GM23338 (cell line): Measurements from ENCODE around the gene PIK3C2A. TPM values are rescaled to one million over a fixed set of nuclear protein-coding genes. Genes with fewer than 3 reads are reported as not detected.

Source experiments
- ATAC-seq: fragments of 200-7000 bp; cut with Tn5 transposase; 3 replicates; pipeline ENCODE4 v1.9.1; 2020
- DNase-seq: peaks from one replicate; pipeline ENCODE4 v3.0.0-alpha.2; 2015; ENCODE audit warnings: low spot score
- H2AFZ ChIP-seq: fragments of 200-600 bp; sonication (generic); 2 replicates; pipeline ENCODE4 v1.8.0; 2016; ENCODE audit warnings: antibody characterized with exemption, mild to moderate bottlenecking, moderate library complexity
- H3F3A ChIP-seq: fragments of 200-600 bp; sonication (generic); replicated peaks from 2 replicates; pipeline ENCODE4 v1.8.0; 2017; ENCODE audit warnings: antibody characterized with exemption, mixed run types, low read depth
- H3K27ac ChIP-seq: fragments of 200-600 bp; sonication (generic); 2 replicates; pipeline ENCODE4 v1.6.1; 2016; ENCODE audit warnings: low read depth
- H3K27me3 ChIP-seq: fragments of 200-600 bp; sonication (generic); 2 replicates; pipeline ENCODE4 v1.8.0; 2016; ENCODE audit warnings: mild to moderate bottlenecking, mixed run types, moderate library complexity; ENCODE audit not compliant: insufficient read depth
- H3K36me3 ChIP-seq: fragments of 200-600 bp; sonication (generic); 2 replicates; pipeline ENCODE4 v1.8.0; 2016; ENCODE audit warnings: mild to moderate bottlenecking; ENCODE audit not compliant: insufficient read depth
- H3K4me1 ChIP-seq: fragments of 200-600 bp; sonication (generic); 2 replicates; pipeline ENCODE4 v1.8.0; 2016; ENCODE audit warnings: mild to moderate bottlenecking, moderate library complexity; ENCODE audit not compliant: insufficient read depth
- H3K4me2 ChIP-seq: fragments of 200-600 bp; sonication (generic); 2 replicates; pipeline ENCODE4 v1.7.1; 2017; ENCODE audit warnings: mixed run types
- H3K4me3 ChIP-seq: fragments of 200-600 bp; sonication (generic); 2 replicates; pipeline ENCODE4 v1.6.1; 2016; ENCODE audit warnings: mixed run types
- H3K79me2 ChIP-seq: fragments of 200-600 bp; sonication (generic); replicated peaks from 2 replicates; pipeline ENCODE4 v1.8.0; 2017; ENCODE audit warnings: mild to moderate bottlenecking; ENCODE audit not compliant: insufficient read depth
- H3K9me2 ChIP-seq: fragments of 200-600 bp; sonication (generic); 2 replicates; pipeline ENCODE4 v1.8.0; 2017; ENCODE audit not compliant: insufficient read depth
- H4K20me1 ChIP-seq: fragments of 200-600 bp; sonication (generic); replicated peaks from 2 replicates; pipeline ENCODE4 v1.8.0; 2017; ENCODE audit warnings: mild to moderate bottlenecking; ENCODE audit not compliant: insufficient read depth
- H3K27ac Mint-ChIP-seq: 2 replicates; pipeline ENCODE4 v1.8.0; 2020; ENCODE audit warnings: inconsistent platforms, mild to moderate bottlenecking, moderate library complexity, mixed read lengths
- H3K27me3 Mint-ChIP-seq: 3 replicates; pipeline ENCODE4 v1.8.0; 2022; ENCODE audit warnings: low read depth, mild to moderate bottlenecking, moderate library complexity, mixed read lengths, inconsistent platforms; ENCODE audit not compliant: insufficient read depth, poor library complexity
- H3K36me3 Mint-ChIP-seq: 3 replicates; pipeline ENCODE4 v1.8.0; 2021; ENCODE audit warnings: low read depth, mild to moderate bottlenecking, inconsistent platforms, moderate library complexity, mixed read lengths
- H3K4me1 Mint-ChIP-seq: 3 replicates; pipeline ENCODE4 v1.8.0; 2020; ENCODE audit warnings: mild to moderate bottlenecking, inconsistent platforms, mixed read lengths
- H3K4me3 Mint-ChIP-seq: 3 replicates; pipeline ENCODE4 v1.8.0; 2021; ENCODE audit warnings: moderate library complexity, mild to moderate bottlenecking, inconsistent platforms, mixed read lengths
- H3K9me3 Mint-ChIP-seq: 3 replicates; pipeline ENCODE4 v1.8.0; 2020; ENCODE audit warnings: moderate library complexity, mild to moderate bottlenecking, inconsistent platforms, mixed read lengths
- CREB1 ChIP-seq: fragments of 250-450 bp; sonication (Bioruptor Pico); IDR thresholded peaks from 2 replicates; pipeline ENCODE4 v1.5.0; 2020; ENCODE audit warnings: low read depth, mild to moderate bottlenecking, moderate library complexity
- CTCF ChIP-seq, 2 experiments: fragments of 200-600 bp in 1 of 2; sonication (generic) in 1 of 2; conservative IDR thresholded peaks; 2 replicates each; pipeline versions ENCODE4 v1.5.1 to v1.6.1; 2016 to 2017; ENCODE audit warnings: antibody characterized with exemption in 2 of 2, low read depth in 2 of 2, mild to moderate bottlenecking in 2 of 2, moderate library complexity in 1 of 2
- ETS1 ChIP-seq: IDR thresholded peaks from 2 replicates; pipeline ENCODE4 v1.6.1; 2016; ENCODE audit warnings: antibody characterized with exemption
- EZH2 ChIP-seq: fragments of 200-600 bp; sonication (generic); IDR thresholded peaks from one replicate; pipeline ENCODE4 v1.8.0; 2017; ENCODE audit warnings: antibody characterized with exemption, mild to moderate bottlenecking, low read depth; ENCODE audit not compliant: unreplicated experiment
- EZH2phosphoT487 ChIP-seq: fragments of 200-600 bp; sonication (generic); IDR thresholded peaks from one replicate; pipeline ENCODE4 v1.8.1; 2018; ENCODE audit warnings: antibody characterized with exemption; ENCODE audit not compliant: unreplicated experiment
- JUNB ChIP-seq: IDR thresholded peaks from one replicate; pipeline ENCODE4 v1.6.1; 2016; ENCODE audit warnings: antibody characterized with exemption; ENCODE audit not compliant: unreplicated experiment
- NANOG ChIP-seq: IDR thresholded peaks from 2 replicates; pipeline ENCODE4 v1.6.1; 2016; ENCODE audit warnings: antibody characterized with exemption, borderline replicate concordance
- POLR2AphosphoS5 ChIP-seq: IDR thresholded peaks from 2 replicates; pipeline ENCODE4 v1.6.1; 2016; ENCODE audit warnings: antibody characterized with exemption, low read depth
- REST ChIP-seq: IDR thresholded peaks from one replicate; pipeline ENCODE4 v1.6.1; 2018; ENCODE audit warnings: antibody characterized with exemption; ENCODE audit not compliant: unreplicated experiment
- STAT1 ChIP-seq: IDR thresholded peaks from one replicate; pipeline ENCODE4 v1.6.1; 2016; ENCODE audit warnings: antibody characterized with exemption; ENCODE audit not compliant: unreplicated experiment
- ZNF114 ChIP-seq: fragments of 250-450 bp; sonication (Bioruptor Pico); IDR thresholded peaks from 2 replicates; pipeline ENCODE4 v1.5.0; 2020; ENCODE audit warnings: mild to moderate bottlenecking, moderate library complexity
- ZNF331 ChIP-seq: fragments of 250-450 bp; sonication (Bioruptor Pico); IDR thresholded peaks from 2 replicates; pipeline ENCODE4 v1.5.0; 2020; ENCODE audit warnings: low read depth, mild to moderate bottlenecking, moderate library complexity
- ZNF462 ChIP-seq: fragments of 250-450 bp; sonication (Bioruptor Pico); IDR thresholded peaks from 2 replicates; pipeline ENCODE4 v1.5.0; 2020; ENCODE audit warnings: mild to moderate bottlenecking, moderate library complexity
- polyA plus RNA-seq: library from polyadenylated mRNA; unstranded; fragments of >200 nt; fragmentation: Nextera tagmentation; extraction: Ambion mirVana; gene quantifications from 2 replicates; pipeline ENCODE4 v1.2.1, GENCODE V29; 2016
- total RNA-seq: library from RNA; depleted of rRNA; stranded (reverse); fragments of >200 nt; shearing (Covaris generic); gene quantifications from 2 replicates; pipeline ENCODE4 v1.2.3, GENCODE V29; 2014

The PIK3C2A gene
- total and polyA plus RNA-seq, 2 experiments from 2014 or later, result 45.8 to 123 TPM

- no peaks in the 10 kb centered on the region for H3K4me1 Mint-ChIP-seq
- H3K4me3 Mint-ChIP-seq, result no peak overlapping the region
- H3K27ac ChIP-seq, result no peak overlapping the region
- no peak overlapping the region for H3K4me3 ChIP-seq
- no peak overlapping the region for H3K4me2 ChIP-seq
- H3K36me3 ChIP-seq, result no peaks in the 10 kb centered on the region
- H3K36me3 Mint-ChIP-seq, result no peaks in the 10 kb centered on the region
- no peak for ATAC-seq
- no peaks in the 10 kb centered on the region for H3K27me3 Mint-ChIP-seq
- H3K9me2 ChIP-seq, result no peaks in the 10 kb centered on the region
- no peaks in the 10 kb centered on the region for H4K20me1 ChIP-seq
- H3F3A ChIP-seq, result no peaks in the 10 kb centered on the region
- H3K27me3 ChIP-seq, result no peaks in the 10 kb centered on the region
- no peak overlapping the region for H3K27ac Mint-ChIP-seq
- H2AFZ ChIP-seq, result no peak overlapping the region
- DNase-seq, result no peak
- no peaks in the 10 kb centered on the region for H3K79me2 ChIP-seq
- no peaks in the 10 kb centered on the region for H3K9me3 Mint-ChIP-seq
- H3K4me1 ChIP-seq, result no peaks in the 10 kb centered on the region
- no peak for TF ChIP-seq CTCF (conservative IDR thresholded peaks at IDR 0.05; ENCODE audit: low read depth in 2 of 2)
- no peak for TF ChIP-seq EZH2phosphoT487
- no peak for TF ChIP-seq NANOG
- no peak for TF ChIP-seq ZNF114 (CRISPR knock-in tag)
- TF ChIP-seq ZNF462 (CRISPR knock-in tag), result no peak
- no peak for TF ChIP-seq JUNB
- TF ChIP-seq CREB1, result no peak
- TF ChIP-seq EZH2, result no peak
- TF ChIP-seq ETS1, result no peak
- no peak for TF ChIP-seq POLR2AphosphoS5
- TF ChIP-seq ZNF331, result no peak
- TF ChIP-seq STAT1, result no peak
- TF ChIP-seq REST, result no peak
These were observed 23.4 kb upstream of the PIK3C2A start for GRCh38 chr11:17230867-17231851.
